ENCODE results near the gene KCTD8.

The KCTD8 gene

DNA sequence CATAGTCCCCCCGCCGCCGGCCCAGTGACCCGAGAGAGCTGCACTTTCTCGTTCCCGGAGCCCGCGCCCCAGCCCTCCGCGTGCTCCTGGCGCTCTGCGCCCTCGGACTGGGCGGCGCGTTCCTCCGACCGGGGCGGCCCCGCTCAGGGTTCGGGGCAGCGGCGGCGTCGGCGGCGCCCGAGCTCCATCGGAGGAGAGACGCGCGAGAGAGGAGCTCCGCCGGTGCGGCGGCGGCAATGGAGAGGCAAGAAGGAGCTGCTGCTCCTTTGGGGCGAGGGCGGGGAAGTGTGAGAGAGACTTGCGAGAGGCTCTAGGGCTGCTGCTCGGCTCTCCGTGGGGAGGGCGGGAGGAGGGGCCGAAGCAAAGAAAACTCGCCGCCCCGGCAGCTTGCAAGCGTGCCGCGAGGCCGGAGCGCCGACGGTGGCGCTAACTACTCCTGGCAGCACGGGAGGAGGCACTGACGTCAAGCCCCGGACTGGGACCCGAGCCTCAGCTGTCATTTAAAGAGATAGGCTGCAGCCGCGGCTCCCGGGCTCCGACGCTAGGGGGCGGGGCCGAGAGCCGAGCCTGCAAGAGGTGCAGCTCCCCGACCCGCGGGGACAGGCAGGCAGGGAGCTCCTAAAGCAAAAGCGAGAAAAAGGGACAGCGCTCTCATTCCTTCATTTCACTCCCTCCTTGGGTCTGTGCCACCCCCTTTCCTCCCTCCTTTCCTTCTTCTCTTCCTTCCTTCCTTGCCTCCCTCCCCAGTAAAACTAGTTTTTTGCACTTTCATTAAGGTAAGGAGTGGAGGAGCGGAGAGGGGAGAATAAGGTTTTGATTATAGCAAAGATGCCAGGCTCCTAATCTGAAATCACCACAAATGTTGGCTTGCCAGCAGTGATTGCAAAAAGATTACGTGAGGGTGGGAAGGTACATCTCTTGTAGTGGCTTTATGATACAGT is at the start of gene KCTD8:
Gene KCTD8, minus strand, starts transcription at position 289 of the 941 bp plus-strand sequence.
- no peak for TF ChIP-seq POLR2A (IDR thresholded peaks at IDR 0.05; ENCODE audit: low read depth, low read length)
- DNase-seq (ENCODE audit: insufficient read length, low spot score) = peak; percentile 51
- FAIRE-seq = no peak

GRCh38 chr4:44494810-44495701 is 46.4 kb upstream of the KCTD8 start:
- TF ChIP-seq POLR2A (IDR thresholded peaks at IDR 0.05; ENCODE audit: low read depth, low read length) = no peak
- no peak for FAIRE-seq
- no peak for DNase-seq (ENCODE audit: insufficient read length, low spot score)

- DNase-seq (ENCODE audit: insufficient read length, low spot score) = no peak
- TF ChIP-seq POLR2A (IDR thresholded peaks at IDR 0.05; ENCODE audit: low read depth, low read length) = no peak
- FAIRE-seq = no peak
These were observed 45.3 kb upstream of the KCTD8 start for GRCh38 chr4:44493924-44494323.

GRCh38 chr4:44487341-44487740 is 38.7 kb upstream of the KCTD8 start:
- DNase-seq (ENCODE audit: insufficient read length, low spot score) = no peak
- no peak for TF ChIP-seq POLR2A (IDR thresholded peaks at IDR 0.05; ENCODE audit: low read depth, low read length)
- no peak for FAIRE-seq

GRCh38 chr4:44479731-44480130 is 31.1 kb upstream of the KCTD8 start:
- FAIRE-seq (no peak), DNase-seq (ENCODE audit: insufficient read length, low spot score) (no peak)
- TF ChIP-seq POLR2A (IDR thresholded peaks at IDR 0.05; ENCODE audit: low read depth, low read length) = no peak

- no peak for TF ChIP-seq POLR2A (IDR thresholded peaks at IDR 0.05; ENCODE audit: low read depth, low read length)
- FAIRE-seq (no peak), DNase-seq (ENCODE audit: insufficient read length, low spot score) (no peak)
These were observed 13.7 kb upstream of the KCTD8 start for GRCh38 chr4:44462259-44462658.

GRCh38 chr4:44447563-44448504 is 775 bp downstream of the KCTD8 start:
- FAIRE-seq (no peak), DNase-seq (ENCODE audit: insufficient read length, low spot score) (no peak)
- no peak for TF ChIP-seq POLR2A (IDR thresholded peaks at IDR 0.05; ENCODE audit: low read depth, low read length)

DNA sequence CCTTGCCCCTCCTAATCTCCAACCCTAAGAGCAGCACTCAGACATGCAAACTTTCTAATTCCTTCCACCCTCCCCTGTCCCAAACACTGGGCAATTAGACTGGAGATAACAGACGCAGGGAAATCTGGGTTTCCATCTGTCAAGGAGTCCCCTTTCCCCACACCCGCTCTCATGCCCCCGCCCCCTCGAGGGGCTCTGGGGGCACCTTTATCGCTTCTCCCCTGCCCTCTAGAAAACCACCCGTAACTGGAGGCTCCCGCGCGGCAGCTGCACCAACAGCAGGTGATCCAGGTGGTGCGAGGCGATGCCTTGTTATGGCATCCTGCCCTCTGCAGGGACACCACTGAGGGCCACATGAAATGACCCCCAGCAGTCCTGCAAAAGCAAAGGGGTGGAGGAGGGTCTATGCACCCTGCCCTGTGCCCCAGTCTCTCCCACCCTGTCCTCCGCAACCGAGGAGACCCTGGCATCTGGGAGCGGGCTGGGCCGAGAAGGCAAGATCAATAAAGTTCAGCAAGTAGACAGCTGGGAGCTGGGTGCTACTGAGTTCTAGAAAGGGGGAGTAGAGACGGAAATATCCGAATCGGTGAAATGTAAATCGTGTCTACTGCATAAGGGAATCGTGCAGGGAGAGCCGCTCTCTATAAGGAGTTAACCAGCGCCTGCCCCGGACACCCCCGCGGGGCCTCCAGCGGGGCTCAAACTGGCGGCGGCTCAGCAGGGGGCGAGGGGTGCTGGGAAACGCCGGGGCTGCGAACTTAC is 1.6 kb downstream of the KCTD8 start:
- no peak for TF ChIP-seq POLR2A (IDR thresholded peaks at IDR 0.05; ENCODE audit: low read depth, low read length)
- DNase-seq (ENCODE audit: insufficient read length, low spot score) = no peak
- no peak for FAIRE-seq

DNA sequence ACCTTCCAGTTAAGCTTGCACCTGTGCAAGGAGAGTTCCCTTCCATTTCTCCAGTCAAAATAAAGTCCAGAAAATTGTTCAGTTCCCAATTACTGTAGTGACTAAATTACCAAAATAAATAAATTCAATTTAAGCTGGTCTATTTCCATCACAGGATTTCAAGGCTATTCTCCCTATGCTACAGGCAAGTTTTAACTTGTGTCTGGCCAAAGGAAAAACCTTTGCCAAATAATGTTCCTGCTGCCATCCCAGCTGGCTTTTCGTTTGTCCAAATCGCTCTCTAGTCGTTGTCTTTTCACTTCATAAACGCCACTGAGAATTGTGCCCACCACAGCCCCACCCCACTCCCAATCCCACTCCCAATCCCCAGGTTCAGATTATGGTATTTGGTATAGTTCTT is 2.4 kb downstream of the KCTD8 start:
- FAIRE-seq (no peak), DNase-seq (ENCODE audit: insufficient read length, low spot score) (no peak)
- no peak for TF ChIP-seq POLR2A (IDR thresholded peaks at IDR 0.05; ENCODE audit: low read depth, low read length)

GRCh38 chr4:44438687-44439086 is 9.9 kb downstream of the KCTD8 start:
- DNase-seq (ENCODE audit: insufficient read length, low spot score) = no peak
- no peak for FAIRE-seq

DNA sequence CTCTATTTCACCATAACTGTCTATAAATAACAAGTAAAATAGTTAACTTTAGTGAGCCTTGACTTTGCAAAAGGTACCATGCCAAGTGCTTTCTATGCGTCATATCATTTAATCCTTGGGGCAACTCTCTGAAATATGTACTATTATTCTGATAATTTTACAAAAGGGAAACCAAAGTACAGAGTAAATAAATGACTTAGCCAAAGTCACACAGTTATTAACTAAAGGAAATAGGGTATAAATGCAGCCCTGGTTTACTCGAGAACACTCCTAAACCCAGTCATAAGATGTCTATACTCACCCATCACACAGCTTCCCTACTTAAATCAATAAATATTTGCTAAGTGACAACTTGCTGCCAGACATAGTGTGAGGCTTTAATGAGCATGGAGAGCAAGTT is 14.4 kb downstream of the KCTD8 start:
- FAIRE-seq (no peak), DNase-seq (ENCODE audit: insufficient read length, low spot score) (no peak)
- TF ChIP-seq POLR2A (IDR thresholded peaks at IDR 0.05; ENCODE audit: low read depth, low read length) = no peak

More at GRCh38 chr4:44438687-44439086, 9.9 kb downstream of the KCTD8 start:
- TF ChIP-seq POLR2A (IDR thresholded peaks at IDR 0.05; ENCODE audit: low read depth, low read length) = no peak

DNA sequence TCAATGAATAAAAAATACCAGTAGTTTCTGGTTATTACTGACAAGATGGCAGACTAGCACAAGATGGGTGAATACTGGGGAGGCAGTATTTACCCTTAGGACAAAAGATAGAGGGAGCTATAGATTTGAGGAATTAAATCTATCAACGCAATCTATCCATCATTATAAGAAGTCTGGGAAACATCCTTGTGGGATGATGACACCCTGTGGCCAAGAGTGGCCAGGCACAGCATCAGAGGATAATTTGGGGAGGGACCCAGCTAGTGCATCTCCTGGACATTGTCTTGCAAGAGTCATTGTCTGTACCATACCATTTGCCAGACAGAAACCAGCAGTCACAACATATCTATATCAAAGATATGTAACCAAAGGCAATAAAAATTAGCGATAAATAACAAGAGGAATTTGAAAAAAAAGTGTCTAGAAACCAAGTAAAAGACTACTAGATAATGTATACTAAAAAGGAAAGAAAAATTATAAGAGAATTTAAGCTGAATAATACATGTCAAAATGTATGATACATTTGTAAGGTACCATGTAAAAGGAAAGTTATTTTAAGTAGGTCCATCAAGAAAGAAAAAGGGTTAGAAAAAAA is 22.9 kb downstream of the KCTD8 start:
- DNase-seq (ENCODE audit: insufficient read length, low spot score) = no peak
- no peak for FAIRE-seq
- TF ChIP-seq POLR2A (IDR thresholded peaks at IDR 0.05; ENCODE audit: low read depth, low read length) = no peak
